HG03280 (cell line): ENCODE results near the gene SEC14L1.
"Not testable (repeated sequence)": the region's sequence is repeated elsewhere in the genome, so short reads cannot be mapped to it uniquely, and the experiment has no call there.

Experiments
- ATAC-seq: cut with Tn5 transposase; IDR thresholded peaks from one replicate; pipeline ENCODE4 v1.9.1; 2021; ENCODE audit warnings: mild to moderate bottlenecking, moderate library complexity; ENCODE audit not compliant: unreplicated experiment

Gene SEC14L1

DNA sequence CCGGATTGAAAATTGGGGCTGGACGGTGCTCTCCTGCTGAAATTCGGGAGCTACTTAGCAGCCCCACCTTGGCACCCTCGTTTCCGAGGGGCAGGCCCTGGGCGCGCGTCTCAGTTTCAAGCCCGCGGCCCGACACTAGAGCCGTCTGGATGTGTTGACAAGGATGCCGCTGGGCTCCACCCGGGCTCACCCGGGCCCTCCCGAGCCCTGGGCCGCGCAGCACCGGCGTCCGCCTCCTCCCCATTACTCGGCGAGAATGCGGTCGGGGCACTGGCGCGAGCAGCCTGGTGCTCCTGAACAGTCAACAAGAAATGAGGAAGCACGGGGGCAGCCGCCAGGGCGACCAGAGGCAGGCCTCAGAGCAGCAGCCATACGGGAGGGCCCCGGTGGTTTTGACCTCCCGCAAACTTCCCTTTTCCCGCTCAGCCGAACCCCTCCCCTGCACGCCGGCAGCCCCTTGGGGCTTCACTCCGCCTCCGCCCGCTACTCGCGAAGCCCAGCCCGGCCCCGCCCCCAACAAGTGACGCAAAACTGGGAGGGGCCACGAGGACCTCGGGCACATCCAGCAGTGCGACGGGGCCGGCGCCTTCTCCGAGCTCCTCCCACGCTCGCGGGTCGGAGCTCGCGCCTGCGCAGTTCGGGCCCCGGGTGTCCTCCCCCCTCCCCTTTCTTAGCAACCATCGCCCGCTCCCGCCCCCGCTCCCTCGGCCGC lies 447 bp upstream of the SEC14L1 start:
- ATAC-seq: peak; percentile 80

- no peak for ATAC-seq
Observed at GRCh38 chr17:77141846-77142449, 1.2 kb downstream of the SEC14L1 start.

DNA sequence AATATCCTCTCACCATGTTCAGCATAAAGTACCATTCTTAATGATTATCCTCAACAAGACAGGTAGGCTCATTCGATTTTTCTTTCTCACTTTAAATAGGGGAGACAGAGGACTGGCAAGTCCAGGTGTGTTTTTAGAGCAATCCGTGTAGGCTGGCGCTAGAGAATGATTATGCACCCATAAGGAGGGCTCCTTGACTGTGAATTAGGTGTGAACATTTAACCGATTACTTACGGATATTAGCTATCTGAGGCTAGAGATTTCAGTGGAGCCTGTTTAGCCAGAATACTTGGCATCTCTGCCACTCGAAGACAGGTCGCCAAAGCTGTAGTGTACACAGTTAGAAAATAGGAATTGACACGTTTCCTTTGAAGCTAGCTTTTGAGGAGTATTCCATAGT lies 1.9 kb downstream of the SEC14L1 start:
- ATAC-seq: no peak

DNA sequence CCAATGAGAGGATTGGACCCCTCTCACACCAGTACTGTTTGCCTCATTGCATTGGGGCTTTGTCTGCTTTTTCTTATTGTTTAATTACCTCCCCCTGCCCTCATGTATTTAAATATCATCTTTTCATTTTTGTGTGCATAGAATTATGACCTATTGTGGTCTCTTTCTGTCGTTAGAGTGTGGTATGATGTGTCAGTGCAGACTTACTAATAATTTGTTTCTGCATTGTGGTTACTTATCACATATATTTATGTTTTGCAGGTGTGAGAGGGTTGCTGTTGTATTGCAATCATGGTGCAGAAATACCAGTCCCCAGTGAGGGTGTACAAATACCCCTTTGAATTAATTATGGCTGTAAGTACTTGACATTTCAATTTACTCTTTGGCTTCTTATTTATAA lies 2.5 kb downstream of the SEC14L1 start:
- ATAC-seq: no peak

DNA sequence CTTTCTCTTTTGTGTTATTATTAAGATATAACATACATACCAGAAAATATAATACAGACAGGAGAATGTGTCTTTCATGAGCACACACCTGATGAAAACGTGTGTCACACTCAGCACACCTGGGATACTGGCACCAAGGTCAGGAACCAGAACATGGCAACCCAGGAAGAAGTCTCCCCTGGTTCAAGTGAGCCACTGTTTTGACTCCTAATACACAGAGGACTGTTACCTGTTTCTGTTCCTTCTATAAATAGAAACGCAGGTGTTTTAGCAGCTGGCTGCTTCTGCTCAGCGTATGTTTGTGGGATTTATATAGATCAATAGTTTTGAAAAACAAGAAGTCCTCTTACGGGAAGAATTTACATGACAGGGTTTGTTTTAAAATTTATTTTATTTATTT lies 3.5 kb downstream of the SEC14L1 start:
- no peak for ATAC-seq

GRCh38 chr17:77145224-77145611 lies 4.4 kb downstream of the SEC14L1 start:
- ATAC-seq: no peak

DNA sequence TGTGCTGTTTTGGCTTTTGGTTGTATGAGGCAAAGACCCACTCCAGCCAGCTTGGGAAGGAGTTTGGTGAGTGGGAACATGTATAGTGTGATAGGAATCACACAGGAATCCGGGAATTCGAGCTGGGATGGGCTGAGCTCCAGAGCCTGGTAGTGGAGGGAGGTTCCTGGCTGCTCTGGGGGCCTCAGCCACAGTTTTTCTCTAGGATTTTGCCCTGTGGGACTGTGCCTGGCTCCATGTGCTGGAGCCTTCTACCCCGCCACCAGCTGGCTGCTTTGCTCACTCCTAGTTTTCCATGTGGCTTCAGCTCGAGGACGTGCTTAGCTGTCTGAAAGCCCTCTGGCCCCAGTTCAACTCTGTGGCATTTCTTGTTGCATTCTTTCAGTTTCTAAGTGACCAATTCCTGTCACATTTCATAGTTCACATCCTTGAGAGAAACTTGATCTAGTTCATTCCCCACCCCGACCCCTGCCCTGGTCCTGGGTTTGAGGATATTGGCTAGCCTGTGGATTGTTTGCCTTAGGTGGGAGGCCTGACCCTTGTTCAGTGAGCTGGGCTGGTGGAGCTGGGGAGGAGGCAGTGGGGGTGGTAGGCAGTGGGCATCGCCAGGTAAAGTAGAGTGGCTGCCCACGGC lies 5.0 kb downstream of the SEC14L1 start:
- no peak for ATAC-seq

GRCh38 chr17:77146246-77146632 lies 5.5 kb downstream of the SEC14L1 start:
- no peak for ATAC-seq

- no peak for ATAC-seq
Observed at GRCh38 chr17:77146882-77147281, 6.1 kb downstream of the SEC14L1 start.

DNA sequence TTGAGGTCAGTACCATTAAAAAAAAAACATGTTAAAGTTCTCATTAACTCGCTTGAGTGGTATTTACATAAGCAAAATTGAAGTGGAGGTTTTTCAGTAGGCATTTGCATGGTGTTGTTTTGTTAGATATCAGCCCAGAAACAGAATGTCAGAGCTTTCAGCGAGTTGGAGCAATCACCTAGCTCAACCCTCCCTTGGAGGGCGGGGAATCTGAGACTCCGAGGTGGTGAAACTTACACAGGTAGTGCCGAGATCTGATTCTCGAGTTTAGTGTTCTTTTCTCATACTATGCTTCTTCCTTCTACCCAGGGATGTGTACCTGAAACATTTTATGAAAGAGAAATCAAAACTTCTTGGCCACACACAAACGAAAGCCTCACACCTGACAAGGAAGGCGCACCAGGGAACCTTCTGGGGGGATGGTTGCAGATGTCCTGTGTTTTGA lies 6.6 kb downstream of the SEC14L1 start:
- peak; percentile 59 for ATAC-seq

DNA sequence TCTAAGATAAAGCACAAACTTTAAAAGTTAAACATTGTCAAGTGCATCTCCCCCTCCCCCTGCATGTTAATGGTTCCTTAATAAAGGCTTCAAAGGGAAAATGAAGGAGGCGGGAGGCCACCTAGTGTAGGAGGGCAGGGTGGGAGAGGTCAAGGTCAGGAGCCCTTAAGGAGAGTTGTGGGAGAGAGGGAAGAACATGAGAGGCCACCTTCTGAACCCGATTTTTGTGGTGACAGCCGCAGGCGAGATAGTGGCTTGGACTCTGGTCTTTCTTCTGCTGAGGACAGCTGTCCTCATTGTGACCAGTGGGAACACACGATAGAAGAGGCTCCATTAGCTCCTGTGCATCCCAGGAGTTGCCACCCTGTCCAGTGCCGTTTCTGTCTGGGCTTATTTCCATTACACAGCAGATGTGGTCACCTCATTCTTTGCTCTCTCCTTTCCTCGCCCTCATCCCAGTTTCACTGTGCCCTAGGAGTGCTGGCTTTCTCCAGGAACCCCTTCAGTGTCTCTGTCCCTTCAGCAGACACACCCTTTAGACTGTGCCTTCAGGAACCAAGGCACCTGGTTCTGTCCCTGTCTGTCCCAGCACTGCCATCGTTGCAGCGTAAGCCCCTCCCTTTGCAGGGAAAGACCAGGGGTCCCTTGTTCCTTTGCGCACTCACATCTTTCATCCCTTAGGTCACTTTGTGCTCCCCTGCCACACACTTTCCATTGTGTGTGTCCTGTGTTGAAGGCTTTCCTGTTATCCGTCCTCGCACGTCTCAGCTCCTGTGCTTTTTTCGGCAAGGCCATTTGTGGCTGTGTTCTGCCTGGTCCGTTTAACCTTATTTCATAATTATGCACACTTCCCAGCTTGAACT lies 7.5 kb downstream of the SEC14L1 start:
- no peak for ATAC-seq

- no peak for ATAC-seq
Observed at GRCh38 chr17:77148940-77149510, 8.3 kb downstream of the SEC14L1 start.

- no peak for ATAC-seq
Observed at GRCh38 chr17:77150196-77150595, 9.4 kb downstream of the SEC14L1 start.

DNA sequence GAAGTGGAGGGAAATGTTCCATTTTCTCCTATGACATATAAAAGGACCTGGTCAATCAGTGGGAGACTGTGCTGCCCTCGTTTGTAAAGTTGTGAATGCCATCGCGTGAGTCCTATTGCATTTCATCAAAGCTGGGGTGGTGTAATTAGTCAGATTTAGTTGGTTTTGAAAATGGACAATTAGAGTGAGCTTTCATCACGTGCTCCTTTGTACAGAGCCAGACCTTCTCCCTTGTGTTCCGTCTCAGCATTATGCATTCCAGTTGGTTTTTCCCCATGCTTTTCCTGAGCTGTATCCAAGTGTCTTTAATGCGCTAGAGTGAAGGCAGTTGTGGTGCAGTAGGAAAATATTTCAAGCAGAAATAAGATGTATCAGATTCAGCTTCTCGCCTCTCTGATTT lies 10.4 kb downstream of the SEC14L1 start:
- no peak for ATAC-seq

DNA sequence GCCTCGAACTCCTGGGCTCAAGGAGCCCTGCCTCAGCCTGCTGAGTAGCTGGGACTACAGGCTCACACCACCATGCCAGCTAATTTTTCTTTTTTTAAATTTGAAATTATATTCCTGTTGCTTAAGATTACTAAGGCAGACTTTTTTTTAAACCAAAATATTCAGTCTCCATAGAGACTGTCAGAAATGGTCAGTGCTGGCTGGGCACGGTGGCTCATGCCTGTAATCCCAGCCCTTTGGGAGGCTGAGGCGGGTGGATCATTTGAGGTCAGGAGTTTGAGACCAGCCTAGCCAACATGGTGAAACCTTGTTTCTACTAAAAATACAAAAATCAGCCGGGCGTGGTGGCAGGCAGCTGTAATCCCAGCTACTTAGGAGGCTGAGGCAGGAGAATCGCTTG lies 11.3 kb downstream of the SEC14L1 start:
- ATAC-seq: not testable (repeated sequence)

DNA sequence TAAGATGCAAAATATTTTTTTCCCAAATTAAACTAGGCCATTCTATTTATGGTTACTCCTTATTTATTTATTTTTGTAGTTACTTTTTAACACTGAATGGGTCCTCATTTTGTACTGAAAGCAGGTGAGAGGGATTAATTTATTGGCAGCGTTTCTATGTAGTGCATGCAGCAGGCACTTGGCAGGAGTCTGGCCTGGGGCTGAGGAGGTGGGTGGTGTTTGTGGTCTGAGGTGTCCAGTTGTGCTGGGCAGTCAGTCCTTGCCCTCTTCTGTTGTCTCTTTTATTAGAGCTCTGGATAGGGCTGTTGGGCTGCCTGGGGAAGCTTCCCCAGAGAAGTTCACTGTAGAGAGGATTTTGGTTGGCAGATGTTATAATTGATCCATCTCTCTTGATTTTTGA lies 12.7 kb downstream of the SEC14L1 start:
- ATAC-seq: no peak

DNA sequence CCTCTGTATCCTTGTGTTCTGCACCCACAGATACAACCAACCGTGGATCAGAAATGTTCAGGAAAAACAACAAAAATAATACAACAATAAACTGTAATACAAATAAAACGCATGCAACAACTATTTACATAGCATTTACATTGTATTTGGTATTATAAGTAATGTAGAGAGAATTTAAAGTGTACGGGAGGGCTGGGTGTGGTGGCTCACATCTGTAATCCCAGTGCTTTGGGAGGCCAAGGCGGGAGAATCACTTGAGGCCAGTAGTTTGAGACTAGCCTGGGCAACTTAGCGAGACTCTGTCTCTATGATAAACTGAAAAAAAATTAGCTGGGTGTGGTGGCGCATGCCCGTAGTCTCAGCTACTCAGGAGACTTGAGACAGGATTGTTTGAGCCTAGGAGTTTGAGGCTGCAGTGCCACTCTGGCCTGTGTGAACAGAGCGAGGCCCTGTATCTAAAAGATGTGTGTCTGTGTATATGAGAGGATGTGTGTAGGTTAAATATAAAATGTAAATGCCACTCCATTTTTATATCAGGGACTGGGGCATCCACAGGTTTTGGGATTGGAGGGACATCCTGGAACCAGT lies 13.3 kb downstream of the SEC14L1 start:
- ATAC-seq: no peak

- ATAC-seq: no peak
Observed at GRCh38 chr17:77155125-77155524, 14.4 kb downstream of the SEC14L1 start.

DNA sequence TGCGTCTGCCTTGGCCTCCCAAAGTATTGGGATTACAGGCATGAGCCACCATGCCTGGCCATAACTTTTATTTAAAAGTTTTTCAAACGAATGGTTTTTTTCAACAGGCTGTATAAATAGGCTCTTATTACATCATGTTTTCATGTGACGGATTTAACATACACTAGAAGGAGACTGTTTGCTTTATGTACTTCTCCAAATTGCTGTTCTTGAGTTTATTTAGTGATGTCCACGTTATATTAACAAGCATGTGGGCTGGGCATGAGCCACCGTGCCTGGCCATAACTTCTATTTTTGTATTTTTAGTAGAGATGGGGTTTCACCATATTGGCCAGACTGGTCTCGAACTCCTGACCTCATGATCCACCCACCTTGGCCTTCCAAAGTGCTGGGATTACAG lies 17.0 kb downstream of the SEC14L1 start:
- ATAC-seq: not testable (repeated sequence)

DNA sequence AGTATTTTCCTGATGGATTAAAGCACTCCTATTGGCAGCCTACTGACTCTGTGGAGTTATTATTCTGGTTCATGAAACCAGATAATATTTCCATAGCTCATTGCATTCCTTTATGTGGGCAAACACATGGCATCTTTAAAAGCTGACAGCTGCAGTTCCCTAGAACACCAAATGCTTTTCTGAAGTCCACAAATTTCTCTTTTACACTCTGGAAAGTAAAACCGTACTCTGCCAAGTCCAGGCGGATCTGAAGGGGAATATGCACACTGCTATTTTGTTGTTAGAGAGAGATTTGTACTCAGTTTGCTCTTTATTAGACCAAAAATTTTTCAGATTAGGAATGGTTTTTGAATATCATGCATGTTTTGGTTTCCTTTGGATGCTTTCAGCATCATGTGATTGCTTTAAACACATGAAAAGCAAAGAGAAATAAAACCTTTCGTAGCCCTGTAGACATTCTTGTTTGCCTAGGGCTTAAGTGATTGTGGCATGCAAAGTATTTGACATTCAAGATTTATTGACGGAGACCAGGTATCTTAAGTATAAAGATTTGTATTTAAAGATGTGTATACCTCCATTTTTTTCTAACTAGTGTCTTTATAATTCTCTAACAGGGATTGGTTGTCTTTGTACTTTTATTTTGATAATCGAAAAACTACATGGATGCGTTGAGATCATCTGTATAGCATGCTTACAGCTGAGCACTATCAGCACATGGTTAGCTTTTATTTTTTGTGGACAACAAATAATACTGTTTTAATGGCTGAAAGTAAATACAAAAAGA lies 19.5 kb downstream of the SEC14L1 start:
- ATAC-seq: no peak
